HG03108 (cell line): ENCODE data around the gene CEP95.
"Not testable (repeated sequence)": the region's sequence is repeated elsewhere in the genome, so short reads cannot be mapped to it uniquely, and the experiment has no call there.

ENCODE experiments used
- ATAC-seq: cut with Tn5 transposase; IDR thresholded peaks from one replicate; pipeline ENCODE4 v1.9.1; 2021; ENCODE audit warnings: moderate library complexity; ENCODE audit not compliant: unreplicated experiment

Gene CEP95

GRCh38 chr17:64564098-64564497 lies 57.3 kb downstream of the CEP95 start:
- ATAC-seq: no peak

- ATAC-seq: no peak
Observed at GRCh38 chr17:64565563-64565962, 58.8 kb downstream of the CEP95 start.

- ATAC-seq: no peak
Observed at GRCh38 chr17:64571746-64572145, 65.0 kb downstream of the CEP95 start.

- ATAC-seq: no peak
Observed at GRCh38 chr17:64572682-64573154, 65.9 kb downstream of the CEP95 start.

- no peak for ATAC-seq
Observed at GRCh38 chr17:64573214-64573613, 66.4 kb downstream of the CEP95 start.

- ATAC-seq: no peak
Observed at GRCh38 chr17:64574646-64575045, 67.9 kb downstream of the CEP95 start.

- ATAC-seq: no peak
Observed at GRCh38 chr17:64575431-64575830, 68.7 kb downstream of the CEP95 start.

- not testable (repeated sequence) for ATAC-seq
Observed at GRCh38 chr17:64577025-64577424, 70.2 kb downstream of the CEP95 start.

- ATAC-seq: no peak
Observed at GRCh38 chr17:64579917-64580316, 73.1 kb downstream of the CEP95 start.

GRCh38 chr17:64580384-64581315 lies 73.9 kb downstream of the CEP95 start:
- ATAC-seq: no peak

- ATAC-seq: no peak
Observed at GRCh38 chr17:64583038-64583437, 76.3 kb downstream of the CEP95 start.

GRCh38 chr17:64585146-64585545 lies 78.4 kb downstream of the CEP95 start:
- no peak for ATAC-seq
